Ramos (cell line): ENCODE measurements around the gene CTSD.

Experiments
- in situ Hi-C: fragments of 300-500 bp; cut with MboI; formaldehyde crosslinking; loops from one replicate; pipeline ENCODE4 v1.14.3; 2022; ENCODE audit warnings: low sequenced_read_pairs; ENCODE audit not compliant: unreplicated experiment

CTSD gene

DNA sequence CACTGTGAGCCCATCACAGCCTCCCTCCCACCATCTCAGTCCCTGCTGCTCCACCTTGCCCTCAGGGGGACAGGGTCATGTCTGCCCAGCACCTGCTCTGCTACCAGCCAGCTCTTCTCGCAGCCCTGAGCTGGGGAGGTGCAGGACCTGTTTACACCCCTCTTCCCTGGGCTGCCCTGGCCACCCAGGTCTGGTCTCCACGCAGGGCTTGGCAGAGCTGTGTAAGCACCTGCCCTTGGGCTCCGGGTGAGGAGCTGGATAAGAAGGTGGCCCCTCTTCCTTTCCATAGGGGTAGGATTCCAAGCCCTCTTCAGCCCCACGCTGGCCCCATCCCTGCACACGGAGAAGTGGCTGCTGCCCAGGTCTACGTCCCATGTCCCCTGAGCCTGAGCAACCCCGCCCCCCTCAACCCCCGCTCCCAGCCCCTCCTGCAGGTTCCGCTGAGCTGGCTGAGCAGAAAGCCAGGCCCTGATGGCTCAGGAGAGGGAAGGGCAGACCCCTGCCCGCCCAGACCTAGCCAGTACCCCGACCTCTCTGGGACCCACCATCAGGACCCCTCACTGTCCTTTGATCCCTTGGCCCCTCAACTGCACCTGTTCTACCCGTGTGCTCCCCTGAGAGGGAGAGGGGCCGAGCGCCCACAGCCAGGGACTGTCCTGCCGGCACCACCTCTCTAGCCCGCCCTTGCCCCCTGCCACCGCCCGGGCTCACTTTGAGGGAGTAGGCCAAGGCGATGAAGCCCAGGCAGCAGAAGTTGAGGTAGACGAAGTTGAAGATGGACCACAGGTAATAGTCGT, 16.6 kb downstream of the CTSD start:
- in situ Hi-C loops: no loop called here

DNA sequence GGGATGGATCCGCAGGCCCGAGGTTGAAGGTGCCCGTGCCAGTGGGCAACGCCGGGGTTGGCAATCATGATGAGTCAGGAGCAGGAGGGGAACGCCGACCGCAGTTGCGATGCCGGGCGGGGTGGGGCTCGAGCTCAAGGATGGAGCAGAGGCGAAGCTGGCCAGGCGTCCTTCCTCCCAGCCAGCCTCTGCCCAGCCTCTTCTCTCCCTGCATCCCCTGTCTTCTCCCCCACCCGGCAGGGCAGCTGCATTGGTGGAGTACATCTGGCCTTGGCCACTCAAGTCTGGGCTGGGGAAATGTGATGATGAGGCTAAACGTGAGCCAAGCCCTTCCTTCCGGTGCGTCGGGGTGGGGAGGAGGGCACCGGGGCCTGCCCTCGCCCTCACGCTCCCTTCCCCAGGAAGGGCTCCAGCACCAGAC, 17.2 kb downstream of the CTSD start:
- in situ Hi-C loops: no loop called here

- in situ Hi-C loops: no loop called here
Measured at GRCh38 chr11:1745701-1746320, 17.9 kb downstream of the CTSD start.

DNA sequence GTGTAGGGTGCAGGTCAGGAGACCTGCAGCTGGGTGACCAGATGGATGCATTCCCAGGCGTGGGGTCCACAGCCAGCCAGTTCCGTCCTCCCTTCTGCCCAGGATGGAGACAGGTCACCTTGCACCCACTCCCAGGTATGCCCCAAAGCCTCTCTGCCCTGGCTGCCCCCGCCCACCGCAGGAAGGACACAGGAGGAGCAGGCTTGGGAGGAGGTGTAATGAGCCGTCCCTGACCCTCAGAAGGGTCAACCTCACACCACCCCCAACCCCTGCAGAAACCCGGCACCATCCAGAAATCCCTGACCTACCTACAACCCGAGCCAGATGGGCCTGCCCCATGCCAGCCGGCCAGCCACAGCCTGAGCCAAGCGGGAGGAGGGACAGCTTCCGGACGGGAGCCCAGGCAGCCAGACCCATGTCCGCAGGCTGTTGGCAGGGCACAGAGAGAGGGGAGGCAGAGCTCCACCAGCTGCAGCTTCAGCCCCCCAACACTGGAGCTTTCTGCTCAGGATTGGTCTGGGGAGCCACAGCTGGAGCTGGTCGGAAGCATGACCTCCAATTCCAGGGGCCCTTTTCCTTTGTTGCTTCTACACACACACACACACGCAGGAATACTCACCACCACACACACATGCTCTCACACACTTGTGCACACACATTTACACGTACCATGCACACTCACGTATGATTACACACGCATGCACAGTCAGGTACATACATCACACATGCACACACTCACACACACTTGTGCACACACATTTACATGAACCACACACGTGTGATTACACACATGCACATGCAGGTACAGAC, 18.6 kb downstream of the CTSD start:
- in situ Hi-C loops: no loop called here

DNA sequence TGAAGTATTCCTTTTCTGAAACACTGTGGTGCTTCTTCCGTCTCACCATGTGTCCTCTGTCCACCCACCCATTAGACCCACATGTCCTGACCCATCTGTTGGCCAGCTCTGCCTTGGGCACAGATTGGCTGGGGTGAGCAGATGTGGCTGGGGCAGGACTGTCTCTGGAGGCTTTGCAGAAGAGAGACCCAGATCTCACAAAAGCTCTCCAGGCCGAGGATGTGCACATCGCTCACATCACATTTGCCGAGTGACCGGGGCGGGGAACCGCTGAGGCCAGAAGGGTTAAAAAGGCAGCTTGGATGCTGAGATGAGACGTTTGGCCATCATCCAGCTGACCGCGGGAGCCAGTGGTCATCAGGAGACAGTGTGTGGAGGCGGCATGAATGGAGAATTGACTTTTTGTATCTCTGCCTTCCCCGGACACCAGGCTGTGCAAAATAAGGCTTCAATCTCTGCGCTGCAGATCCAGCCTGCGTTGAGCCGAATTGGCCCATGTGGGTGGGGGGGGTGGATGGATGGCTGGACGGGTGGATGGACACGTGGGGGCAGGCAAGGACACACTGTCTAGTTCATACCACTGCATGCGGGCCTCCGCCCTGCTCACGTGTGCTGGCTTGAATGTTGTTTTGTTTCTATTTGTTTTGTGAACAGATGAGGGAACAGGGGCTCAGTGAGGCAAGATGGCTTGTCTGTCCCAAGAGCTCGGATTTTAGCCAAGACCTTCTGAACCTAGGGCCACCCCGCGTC, 19.4 kb downstream of the CTSD start:
- in situ Hi-C loops: no loop called here

DNA sequence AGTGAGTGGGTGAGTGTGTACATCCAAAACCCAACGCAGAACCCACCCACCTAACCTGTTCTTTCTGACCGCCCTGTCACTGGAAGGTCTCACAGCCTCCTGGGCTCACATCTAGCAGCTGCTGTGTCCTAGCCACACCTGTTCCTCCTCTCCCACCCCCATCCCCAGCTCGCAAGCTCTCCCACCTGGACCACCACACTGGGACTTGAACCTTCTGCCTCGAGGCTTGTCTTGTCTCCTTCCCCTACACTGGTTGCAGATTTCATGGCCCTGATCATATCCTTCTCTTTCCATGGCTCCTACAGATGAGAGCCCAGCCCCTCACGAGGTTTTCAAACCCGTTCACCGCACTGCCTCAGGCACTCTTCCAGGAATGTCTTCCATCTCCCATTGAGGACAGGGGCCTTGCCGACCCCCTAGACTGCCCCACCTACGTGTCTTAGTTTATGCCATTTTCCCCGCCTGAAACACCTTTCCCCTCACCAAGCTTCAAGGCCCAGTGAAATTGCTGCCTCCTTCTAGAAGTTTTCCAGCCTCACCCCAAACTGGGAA, 20.1 kb downstream of the CTSD start:
- in situ Hi-C loops: no loop called here

DNA sequence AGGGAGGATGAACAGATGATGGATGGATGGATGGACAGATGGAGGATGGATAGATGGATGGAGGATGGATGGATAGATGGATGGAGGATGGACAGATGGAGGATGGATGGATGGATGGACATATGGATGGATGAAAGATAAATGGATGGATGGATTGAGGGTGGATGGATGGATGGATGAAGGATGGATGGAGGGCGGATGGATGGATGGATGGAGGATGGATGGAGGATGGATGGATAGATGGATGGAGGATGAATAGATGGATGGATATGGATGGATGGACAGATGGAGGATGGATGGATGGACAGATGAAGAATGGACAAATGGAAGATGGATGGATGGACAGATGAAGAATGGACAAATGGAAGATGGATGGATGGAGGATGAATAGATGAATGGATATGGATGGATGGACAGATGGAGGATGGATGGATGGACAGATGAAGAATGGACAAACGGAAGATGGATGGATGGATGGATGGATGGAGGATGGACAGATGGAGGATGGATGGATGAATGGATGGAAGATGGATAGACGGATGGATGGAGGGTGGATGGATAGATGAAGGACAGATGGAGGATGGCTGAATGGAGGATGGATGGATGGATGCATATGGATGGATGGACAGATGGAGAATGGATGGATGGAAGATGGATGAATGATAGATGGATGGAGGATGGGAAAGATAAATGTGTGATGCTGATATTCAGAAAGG, 20.7 kb downstream of the CTSD start:
- in situ Hi-C loops: no loop called here

GRCh38 chr11:1742371-1742770, 21.4 kb downstream of the CTSD start:
- in situ Hi-C loops: no loop called here

- in situ Hi-C loops: no loop called here
Measured at GRCh38 chr11:1741741-1742140, 22.0 kb downstream of the CTSD start.

- in situ Hi-C loops: no loop called here
Measured at GRCh38 chr11:1740786-1741530, 22.8 kb downstream of the CTSD start.

DNA sequence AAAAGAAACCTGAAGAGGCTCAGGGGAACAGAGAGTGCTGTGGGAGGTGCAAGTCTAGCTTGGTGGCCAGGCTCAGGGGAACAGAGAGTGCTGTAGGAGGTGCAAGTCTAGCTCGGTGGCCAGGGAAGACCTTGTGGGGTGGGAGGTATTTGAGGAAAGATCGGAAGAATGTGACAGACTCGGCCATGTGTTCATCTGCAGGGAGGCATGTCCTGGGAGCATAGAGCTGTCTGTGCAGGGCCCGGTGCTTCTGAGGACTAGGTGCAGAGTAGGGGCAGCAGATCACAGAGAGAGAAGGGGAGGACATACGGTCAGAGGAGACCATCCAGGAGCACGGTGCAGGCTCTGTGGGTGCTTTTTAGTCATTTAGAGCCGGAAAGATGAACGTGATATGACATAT, 24.2 kb downstream of the CTSD start:
- in situ Hi-C loops: loop anchor here (10.0 kb wide), 1 partner anchor 55 kb away; no protein-coding TSS in a partner anchor

DNA sequence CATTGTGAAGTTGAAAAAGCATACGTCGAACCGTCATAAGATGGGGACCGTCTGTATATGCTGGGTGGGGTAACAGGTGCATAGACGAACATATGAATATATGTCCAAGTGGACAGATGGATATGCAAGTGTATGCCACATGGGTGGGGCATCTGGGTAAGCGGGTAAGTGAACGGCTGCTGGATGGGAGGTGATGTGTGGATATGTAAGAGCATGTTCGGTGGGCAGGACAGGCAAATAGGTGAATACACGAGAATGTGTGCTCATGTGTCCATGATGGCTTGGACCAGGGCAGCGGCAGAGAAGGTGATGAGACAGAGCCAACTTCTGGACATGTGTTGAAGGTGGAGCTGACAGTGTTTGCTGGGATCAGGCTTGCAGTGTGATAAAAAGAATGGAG, 25.3 kb downstream of the CTSD start:
- in situ Hi-C loops: loop anchor here (10.0 kb wide), 1 partner anchor 56 kb away; no protein-coding TSS in a partner anchor

DNA sequence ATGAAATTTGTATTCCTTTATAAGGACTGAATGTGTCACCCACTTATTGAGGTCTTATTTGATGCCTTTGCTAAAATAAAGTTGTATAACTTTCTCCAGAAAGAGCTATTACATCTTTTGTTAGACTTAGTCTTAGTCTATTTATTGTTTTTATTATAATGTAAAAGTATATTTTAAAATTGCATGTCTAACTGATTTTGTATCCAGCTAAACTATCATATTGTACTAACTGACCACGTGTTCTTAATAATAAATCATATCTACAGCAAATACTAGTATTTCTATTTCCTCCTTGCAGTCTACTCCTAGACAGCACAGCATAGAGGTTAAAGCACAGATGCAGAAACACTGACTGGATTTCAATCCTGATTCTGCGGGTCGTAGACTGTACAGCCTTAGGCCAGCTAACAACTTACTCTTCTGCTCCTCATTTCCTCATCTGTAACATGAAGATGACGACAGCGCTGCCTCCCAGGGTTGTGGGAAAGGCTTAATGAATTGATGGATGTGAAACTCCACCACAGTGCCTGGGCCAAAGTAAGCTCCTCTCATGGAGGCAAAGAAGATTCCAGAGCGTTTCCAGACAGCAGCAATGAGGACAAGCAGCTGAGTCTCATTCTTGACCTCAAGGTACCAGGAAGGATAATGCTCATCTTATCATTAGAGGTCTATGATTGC, 26.5 kb downstream of the CTSD start:
- in situ Hi-C loops: loop anchor here (10.0 kb wide), 1 partner anchor 58 kb away; no protein-coding TSS in a partner anchor

GRCh38 chr11:1736447-1736992, 27.2 kb downstream of the CTSD start:
- in situ Hi-C loops: loop anchor here (10.0 kb wide), 1 partner anchor 58 kb away; no protein-coding TSS in a partner anchor

- in situ Hi-C loops: loop anchor here (10.0 kb wide), 1 partner anchor 60 kb away; no protein-coding TSS in a partner anchor
Measured at GRCh38 chr11:1735271-1735670, 28.5 kb downstream of the CTSD start.

- in situ Hi-C loops: loop anchor here (10.0 kb wide), 1 partner anchor 60 kb away; no protein-coding TSS in a partner anchor
Measured at GRCh38 chr11:1734641-1735081, 29.1 kb downstream of the CTSD start.
